Activated CD4-positive, CD25-positive, alpha-beta regulatory T cell treated with anti-CD3 and anti-CD28 coated beads, Interleukin-2, amount 50 U/mL, for 16 hours (primary cell): ENCODE results near the gene COL4A6.

Experiments used
- DNase-seq: peaks from one replicate; pipeline ENCODE4 v3.0.0-alpha.2; 2020; ENCODE audit warnings: low read depth, low spot score

The COL4A6 gene

DNA sequence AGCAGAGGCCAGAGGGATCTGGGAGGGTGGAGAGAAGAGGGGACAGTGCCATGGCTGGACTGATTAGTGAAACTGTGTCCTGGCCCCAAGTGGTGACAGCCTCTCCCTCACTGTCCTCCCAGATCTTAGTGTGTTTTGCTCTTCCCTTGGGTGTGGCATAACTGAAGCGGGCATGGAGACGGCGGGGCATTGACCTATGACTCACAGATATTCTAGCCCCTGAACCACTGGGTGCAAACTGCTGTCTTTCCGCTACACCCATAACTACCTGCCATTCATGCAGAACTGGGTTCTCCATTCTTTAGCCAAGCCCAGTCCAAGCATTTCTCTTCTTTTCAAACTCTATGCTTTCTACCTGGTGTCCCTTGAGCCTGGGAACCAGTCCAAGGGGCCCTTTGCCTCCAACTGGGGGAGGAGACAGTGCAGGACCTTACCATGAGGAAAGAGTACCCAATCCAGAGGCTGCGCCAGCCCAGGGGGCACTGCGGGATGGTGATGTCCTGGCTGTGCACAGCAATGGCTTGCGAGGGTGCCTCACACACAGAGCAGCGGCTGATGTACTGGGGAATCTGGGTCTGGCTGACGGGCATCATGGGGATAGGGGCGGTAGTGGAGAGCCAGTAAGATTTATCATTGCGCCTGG lies 279.1 kb downstream of the COL4A6 start:
- DNase-seq, result no peak

- no peak for DNase-seq
Observed at GRCh38 chrX:108157628-108158027, 280.6 kb downstream of the COL4A6 start.

DNA sequence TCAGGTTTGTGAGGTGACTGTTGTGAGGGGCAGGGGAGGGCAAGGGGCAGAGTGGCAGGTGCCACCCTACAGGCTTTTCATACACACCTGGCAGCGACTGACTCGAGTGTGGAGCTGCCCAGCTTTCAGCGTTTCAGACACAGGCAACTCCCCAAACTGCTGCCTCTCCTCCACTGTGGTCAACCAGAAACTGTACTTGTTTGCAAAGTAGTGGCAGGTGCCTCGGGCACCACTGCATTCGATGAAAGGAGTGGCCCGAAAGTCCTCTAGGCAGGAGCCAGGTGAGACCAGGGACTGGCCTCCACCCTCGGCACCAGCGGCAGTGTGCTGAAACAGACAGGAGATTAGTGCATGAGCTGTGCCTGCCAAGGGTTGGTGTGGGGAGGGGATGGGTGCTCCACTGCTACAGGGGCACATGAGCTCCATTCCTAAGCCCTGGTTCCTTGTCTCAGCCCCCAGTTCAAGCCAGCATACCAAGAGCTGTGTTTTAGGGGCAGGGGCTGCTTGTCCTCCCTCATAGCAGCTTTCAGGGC lies 281.2 kb downstream of the COL4A6 start:
- no peak for DNase-seq

- DNase-seq, result no peak
Observed at GRCh38 chrX:108156082-108156481, 282.1 kb downstream of the COL4A6 start.

- DNase-seq, result no peak
Observed at GRCh38 chrX:108148524-108148923, 289.7 kb downstream of the COL4A6 start.

DNA sequence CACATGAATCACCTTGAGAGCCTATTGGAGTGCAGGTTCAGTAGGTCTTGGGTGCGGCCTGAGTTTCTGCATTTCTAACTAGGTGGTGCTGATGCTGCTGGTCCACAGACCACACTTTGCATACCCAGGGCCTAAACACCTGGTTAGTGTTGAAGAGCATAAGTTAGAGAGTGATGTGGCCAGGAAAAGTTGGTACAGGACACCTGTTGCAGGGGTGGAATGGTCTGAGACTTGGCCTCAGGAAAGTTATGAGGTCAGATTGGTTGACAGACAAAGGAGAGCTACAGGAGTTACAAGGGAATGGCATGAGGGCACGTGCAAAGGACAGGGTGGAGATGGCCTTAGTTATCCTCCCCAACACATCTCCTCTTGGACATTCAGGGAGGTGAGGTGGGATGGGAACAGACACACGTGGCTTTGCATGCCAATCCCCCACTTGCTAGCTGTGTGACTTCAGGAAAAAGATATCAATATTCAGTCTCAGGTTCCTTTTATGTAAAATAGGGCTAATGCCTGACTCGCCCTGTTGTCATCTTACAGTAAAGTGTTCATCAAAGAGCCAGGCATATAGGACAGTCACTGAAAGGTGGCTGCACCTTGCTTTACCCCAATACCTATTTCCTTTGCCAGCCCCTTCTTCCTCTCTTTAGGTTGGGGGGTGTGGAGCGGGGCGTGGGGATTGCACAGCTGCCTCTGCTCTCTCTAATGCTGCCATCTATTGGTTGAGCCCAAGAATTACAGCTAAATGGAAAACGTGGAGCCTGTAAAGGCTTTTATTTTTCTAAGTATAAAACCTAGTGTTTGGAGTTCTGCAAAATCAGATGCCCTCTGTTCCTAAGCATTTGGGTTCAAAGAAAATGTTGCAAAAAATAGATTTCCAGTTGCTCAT lies 299.2 kb downstream of the COL4A6 start:
- DNase-seq, result no peak

DNA sequence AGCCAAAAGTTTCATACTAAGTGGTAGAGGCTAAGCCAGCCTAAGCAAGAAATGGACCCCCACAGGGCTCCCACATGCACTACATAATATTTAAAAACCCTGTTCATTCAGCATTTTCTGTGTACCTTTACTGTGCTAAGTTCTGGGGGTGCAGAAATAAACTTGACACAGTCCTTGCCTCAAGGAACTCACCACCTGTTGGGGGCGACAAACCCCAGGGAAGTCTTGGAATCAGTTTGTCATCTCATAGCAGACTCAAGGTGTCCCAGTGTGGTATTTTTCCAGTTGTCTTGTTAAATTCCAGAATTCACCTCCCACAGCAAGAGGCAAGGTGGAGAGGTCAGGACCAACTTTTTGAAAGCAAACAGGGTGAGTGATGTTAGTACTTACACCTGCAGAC lies 303.5 kb downstream of the COL4A6 start:
- DNase-seq, result no peak

GRCh38 chrX:108132876-108133275 lies 305.3 kb downstream of the COL4A6 start:
- DNase-seq, result no peak

DNA sequence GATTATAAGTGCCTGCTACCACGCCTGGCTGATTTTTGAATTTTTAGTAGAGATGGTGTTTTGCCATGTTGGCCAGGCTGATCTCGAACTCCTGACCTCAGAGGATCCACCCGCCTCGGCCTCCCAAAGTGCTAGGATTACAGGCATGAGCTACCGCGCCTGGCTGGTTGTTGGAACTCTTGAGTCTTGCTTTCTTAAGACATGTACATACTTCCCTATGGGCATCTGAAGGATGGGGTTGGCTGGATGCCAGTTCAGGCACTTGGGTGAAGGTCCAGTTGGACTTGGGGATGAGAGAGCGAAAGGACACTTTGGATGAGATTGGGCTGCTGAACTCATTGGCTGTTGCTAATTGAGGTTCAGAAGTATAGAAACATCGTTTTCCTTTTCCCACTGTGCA lies 306.2 kb downstream of the COL4A6 start:
- DNase-seq, result no peak

DNA sequence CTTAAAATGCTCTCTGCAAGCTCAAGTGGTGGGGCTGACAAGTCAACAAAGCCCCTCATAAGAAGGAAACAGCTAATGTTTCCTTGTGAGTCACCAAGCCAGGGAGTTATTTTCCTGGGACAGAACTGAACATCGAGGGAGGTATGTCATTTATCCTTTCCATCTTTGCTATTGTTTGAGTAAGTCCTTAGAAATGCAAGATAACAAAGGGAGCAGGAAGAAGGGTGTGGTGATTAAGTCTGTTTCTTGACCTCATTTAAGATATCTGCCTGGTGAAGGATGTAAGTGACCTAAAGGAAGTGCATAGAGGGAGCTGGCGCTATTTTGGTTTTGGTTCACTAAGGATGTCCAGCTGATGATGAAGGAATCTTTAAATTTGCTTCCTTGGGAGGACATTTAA lies 306.8 kb downstream of the COL4A6 start:
- no peak for DNase-seq

DNA sequence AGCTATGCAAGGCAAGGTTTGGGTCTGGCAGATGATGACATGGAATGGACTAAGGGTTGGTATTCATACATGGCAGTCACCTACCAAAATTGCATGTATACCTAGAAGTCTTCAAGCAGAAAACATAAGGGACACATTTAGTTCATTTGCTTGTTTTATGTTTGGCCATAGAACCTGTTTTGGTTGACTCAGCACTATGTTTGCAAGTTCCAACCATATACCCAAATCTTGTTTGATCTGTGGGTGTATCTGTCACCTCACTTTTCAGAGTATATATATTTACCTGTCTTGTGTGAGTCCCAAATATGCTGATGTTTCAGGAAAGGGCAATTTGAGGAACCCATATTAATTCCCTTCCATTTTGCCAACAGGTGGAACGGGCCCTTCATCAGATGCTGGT lies 307.3 kb downstream of the COL4A6 start:
- no peak for DNase-seq

DNA sequence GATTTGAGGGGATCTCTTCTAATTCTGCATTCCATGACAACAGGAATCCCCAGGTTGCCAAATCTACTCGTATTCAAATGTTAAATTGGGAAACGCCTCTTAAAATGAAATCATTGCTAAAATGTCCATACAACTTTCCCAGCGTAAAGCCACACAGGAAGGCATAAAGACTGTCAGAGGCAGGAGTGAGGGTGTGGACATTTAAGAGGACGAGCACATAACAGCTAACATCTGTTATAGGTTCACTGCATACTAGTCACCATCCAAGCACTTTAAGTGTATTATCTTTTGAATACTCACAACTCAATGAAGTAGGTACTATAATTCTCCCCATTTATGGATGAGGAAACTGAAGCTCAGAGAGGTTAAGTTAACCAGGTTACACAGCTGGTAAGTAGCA lies 311.1 kb downstream of the COL4A6 start:
- no peak for DNase-seq

GRCh38 chrX:108126661-108127060 lies 311.6 kb downstream of the COL4A6 start:
- DNase-seq, result no peak

GRCh38 chrX:108123591-108124366 lies 314.4 kb downstream of the COL4A6 start:
- DNase-seq, result no peak

DNA sequence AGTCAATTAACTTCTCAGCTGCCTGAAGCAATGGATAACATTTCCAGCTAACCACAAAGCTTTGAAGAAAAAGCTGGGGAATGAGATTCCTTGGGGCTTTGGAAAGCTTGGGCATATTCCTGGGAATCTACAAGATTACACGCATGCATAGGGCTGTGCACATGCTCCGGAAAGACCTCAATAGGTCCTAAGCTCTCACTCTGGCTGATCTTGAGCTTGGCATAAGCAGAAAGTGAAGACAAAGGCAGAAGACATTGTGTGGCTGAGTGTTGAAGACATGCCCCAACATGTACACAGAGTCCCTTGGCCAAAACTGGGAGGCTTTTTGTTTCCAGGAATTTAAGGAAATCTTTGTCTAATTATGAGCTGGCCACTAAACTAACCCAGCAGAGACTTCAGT lies 315.5 kb downstream of the COL4A6 start:
- no peak for DNase-seq

DNA sequence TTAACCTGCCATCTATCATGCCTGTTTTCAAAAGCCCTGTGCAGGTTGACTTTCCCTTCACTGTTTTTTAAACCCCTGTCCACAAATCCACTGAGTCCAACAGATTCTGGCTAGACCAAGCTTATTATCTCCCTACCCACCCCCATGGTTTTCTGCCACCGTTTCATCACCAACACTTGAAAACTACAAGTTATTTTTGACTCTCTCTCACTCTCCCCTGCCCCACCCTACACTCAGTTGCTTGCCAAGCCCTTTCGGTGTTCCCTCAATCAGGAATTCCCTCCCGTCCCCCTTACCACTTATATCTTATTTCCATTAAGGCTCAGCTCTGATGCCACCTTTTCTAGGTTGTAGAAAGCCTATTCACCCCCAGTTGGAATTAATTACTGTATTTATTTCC lies 316.9 kb downstream of the COL4A6 start:
- DNase-seq, result no peak

DNA sequence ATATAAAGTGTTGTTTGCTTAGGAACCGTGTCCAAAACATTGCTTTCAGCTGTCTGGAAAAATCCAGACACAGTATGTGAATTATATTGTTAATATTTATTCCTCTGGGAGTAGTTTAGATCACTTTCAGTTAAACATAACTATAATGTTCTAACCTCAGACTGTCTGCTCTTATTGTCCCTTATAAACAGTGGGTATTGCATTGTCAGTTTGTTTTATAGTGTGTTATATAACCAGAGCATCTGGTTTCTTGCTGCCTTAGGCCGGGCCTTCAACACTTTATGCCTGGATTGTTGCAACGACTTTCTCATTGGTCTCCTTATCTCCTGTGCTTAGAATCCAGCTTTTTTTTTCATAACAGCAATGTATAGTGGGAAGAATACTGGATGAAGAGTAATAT lies 320.2 kb downstream of the COL4A6 start:
- no peak for DNase-seq

DNA sequence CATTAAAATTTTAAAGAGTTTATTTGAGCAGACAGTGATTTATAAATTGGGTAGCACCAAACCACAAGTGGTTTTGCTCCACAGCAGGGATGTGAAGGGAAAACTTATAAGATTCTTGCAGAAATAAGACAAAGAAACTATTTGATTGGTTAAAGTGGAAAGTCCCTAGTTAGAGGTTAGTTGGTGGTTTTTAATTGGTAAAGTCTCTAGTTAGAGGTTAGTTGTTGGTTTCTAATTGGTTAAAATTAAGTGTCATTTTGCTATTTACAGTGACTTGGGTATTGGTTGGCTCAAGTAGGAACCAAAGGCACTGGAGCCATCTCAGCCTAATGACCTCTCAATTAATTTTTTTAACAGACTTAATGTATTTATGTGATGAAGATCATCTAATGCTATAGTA lies 323.7 kb downstream of the COL4A6 start:
- DNase-seq, result no peak
